Occipital lobe (tissue), 2 donors: Measurements from ENCODE around the gene GMNN. TPM values are rescaled to one million over a fixed set of nuclear protein-coding genes. Genes with fewer than 3 reads are reported as not detected.
"Not testable (repeated sequence)": the region's sequence is repeated elsewhere in the genome, so short reads cannot be mapped to it uniquely, and the experiment has no call there.

Experiments used
- DNase-seq: peaks from one replicate; lab custom pipeline; 2025; lab: John Stamatoyannopoulos, UW
- total RNA-seq: library from RNA; depleted of rRNA; stranded (reverse); fragments of >200 nt; gene quantifications from one replicate; pipeline ENCODE4 v1.2.3, GENCODE V29; 2014

The GMNN gene
- total RNA-seq: 8.1 TPM

- peak; percentile 91 for DNase-seq
These were observed at the start of gene GMNN for GRCh38 chr6:24774696-24775519. Gene GMNN (plus strand): TSS chr6:24774937. CDS start chr6:24777247, 2,310 bp downstream.

GRCh38 chr6:24730653-24731052 lies 44.1 kb upstream of the GMNN start:
- not testable (repeated sequence) for DNase-seq

GRCh38 chr6:24731456-24732134 lies 43.1 kb upstream of the GMNN start:
- DNase-seq: not testable (repeated sequence)

GRCh38 chr6:24734166-24734565 lies 40.6 kb upstream of the GMNN start:
- DNase-seq: no peak

- not testable (repeated sequence) for DNase-seq
These were observed 40.0 kb upstream of the GMNN start for GRCh38 chr6:24734710-24735109.

- no peak for DNase-seq
These were observed 36.0 kb upstream of the GMNN start for GRCh38 chr6:24738741-24739140.

- no peak for DNase-seq
These were observed 33.9 kb upstream of the GMNN start for GRCh38 chr6:24740861-24741260.

- DNase-seq: no peak
These were observed 32.5 kb upstream of the GMNN start for GRCh38 chr6:24742216-24742738.

GRCh38 chr6:24743265-24743943 lies 31.3 kb upstream of the GMNN start:
- DNase-seq: no peak

- no peak for DNase-seq
These were observed 30.8 kb upstream of the GMNN start for GRCh38 chr6:24743944-24744335.

GRCh38 chr6:24744911-24745310 lies 29.8 kb upstream of the GMNN start:
- DNase-seq: no peak

GRCh38 chr6:24749297-24749696 lies 25.4 kb upstream of the GMNN start:
- no peak for DNase-seq

- not testable (repeated sequence) for DNase-seq
These were observed 23.9 kb upstream of the GMNN start for GRCh38 chr6:24750878-24751277.

GRCh38 chr6:24752503-24752902 lies 22.2 kb upstream of the GMNN start:
- DNase-seq: no peak

- DNase-seq: no peak
These were observed 21.7 kb upstream of the GMNN start for GRCh38 chr6:24752917-24753492.

- no peak for DNase-seq
These were observed 21.2 kb upstream of the GMNN start for GRCh38 chr6:24753545-24753944.

GRCh38 chr6:24754378-24754777 lies 20.4 kb upstream of the GMNN start:
- DNase-seq: not testable (repeated sequence)

GRCh38 chr6:24755279-24755678 lies 19.5 kb upstream of the GMNN start:
- no peak for DNase-seq

- no peak for DNase-seq
These were observed 17.1 kb upstream of the GMNN start for GRCh38 chr6:24757611-24758010.

- no peak for DNase-seq
These were observed 15.0 kb upstream of the GMNN start for GRCh38 chr6:24759718-24760117.

GRCh38 chr6:24760210-24760609 lies 14.5 kb upstream of the GMNN start:
- no peak for DNase-seq
